Dermis blood vessel endothelial cell (primary cell): ENCODE results near the gene ANAPC1. TPM values are rescaled to one million over a fixed set of nuclear protein-coding genes. Genes with fewer than 3 reads are reported as not detected.
"Not testable (repeated sequence)": the region's sequence is repeated elsewhere in the genome, so short reads cannot be mapped to it uniquely, and the experiment has no call there.

Experiments
- DNase-seq: peaks from one replicate; pipeline ENCODE4 v3.0.0; 2010
- total RNA-seq: library from RNA; depleted of rRNA; stranded (reverse); fragments of >200 nt; gene quantifications from 2 replicates; pipeline ENCODE4 v1.2.3, GENCODE V29; 2014

ANAPC1 gene
- total RNA-seq, 1 donor from 2014 or later, result 83.0 TPM

DNA sequence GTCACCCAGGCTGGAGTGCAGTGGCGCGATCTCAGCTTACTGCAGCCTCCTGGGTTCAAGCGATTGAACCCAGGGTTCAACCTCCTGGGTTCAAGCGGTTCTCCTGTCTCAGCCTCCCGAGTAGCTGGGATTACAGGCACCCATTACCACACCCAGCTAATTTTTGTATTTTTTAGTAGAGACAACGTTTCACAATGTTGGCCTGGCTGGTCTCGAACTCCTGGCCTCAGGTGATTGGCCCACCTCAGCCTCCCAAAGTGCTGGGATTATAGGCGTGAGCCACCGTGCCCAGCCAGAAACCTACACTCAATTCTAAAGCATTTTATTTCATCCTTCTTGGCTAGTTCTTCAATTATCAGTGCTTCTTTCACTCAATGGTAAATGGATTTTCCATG is 21.5 kb upstream of the ANAPC1 start:
- DNase-seq, result not testable (repeated sequence)

DNA sequence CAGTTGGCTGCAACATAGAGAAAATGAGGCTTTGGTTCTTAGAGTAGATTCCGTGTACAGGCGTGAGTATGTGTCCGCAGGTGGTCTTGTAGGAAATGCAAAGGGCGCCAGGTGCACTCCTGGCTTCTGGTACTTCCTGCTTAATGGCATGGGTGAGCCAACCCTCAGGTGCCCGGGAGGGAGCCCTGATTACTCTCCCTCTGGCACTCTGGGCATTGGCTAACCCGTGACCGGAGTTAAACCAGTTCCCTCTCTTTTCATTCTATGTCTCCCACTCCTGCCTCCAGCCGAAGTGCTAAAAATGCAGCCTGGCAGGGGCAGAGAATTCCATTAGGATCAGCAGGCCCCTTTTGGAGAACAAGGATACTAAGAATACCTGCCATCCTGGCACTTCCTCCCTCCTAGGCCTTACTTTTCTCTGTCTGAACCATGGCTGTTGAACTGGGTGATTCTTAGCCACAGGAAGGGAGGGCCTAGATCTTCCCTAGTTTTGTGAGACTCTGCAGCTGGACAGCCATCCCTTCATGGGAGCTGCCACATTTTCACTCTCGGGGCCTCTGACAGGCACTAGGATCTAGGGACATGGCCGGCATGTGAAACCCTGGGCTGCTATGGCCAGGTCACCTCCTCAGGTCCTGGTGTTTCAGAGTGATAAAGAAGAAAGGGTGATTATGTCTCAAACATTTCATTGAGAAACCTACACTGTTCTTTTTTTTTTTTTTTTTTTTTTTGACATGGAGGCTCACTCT is 20.9 kb upstream of the ANAPC1 start:
- DNase-seq, result no peak

GRCh38 chr2:111903930-111904439 is 20.0 kb upstream of the ANAPC1 start:
- DNase-seq, result peak; percentile 35

- DNase-seq, result no peak
Observed at GRCh38 chr2:111903516-111903915, 19.5 kb upstream of the ANAPC1 start.

GRCh38 chr2:111900859-111901258 is 16.9 kb upstream of the ANAPC1 start:
- peak; percentile 77 for DNase-seq

GRCh38 chr2:111898703-111899514 is 14.9 kb upstream of the ANAPC1 start:
- DNase-seq, result peak; percentile 55

- peak; percentile 94 for DNase-seq
Observed at GRCh38 chr2:111897924-111898702, 14.1 kb upstream of the ANAPC1 start, which contains the start of gene MERTK. Gene MERTK (plus strand): TSS chr2:111898607. CDS start chr2:111898736, 129 bp downstream.

DNA sequence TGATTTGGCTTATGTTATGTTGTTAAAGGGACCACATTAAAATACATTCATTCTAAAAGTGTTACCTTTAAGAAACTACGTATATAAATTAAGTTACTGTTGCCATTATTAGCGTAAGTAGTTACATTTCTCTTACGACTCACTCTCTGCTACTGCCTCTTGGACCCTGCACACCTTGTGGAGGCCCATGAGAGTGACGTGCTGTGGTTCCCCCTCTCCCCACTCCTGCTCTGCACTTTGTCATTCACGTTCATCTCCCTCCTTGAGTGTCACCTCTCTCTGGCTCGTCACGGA is 13.6 kb upstream of the ANAPC1 start:
- DNase-seq, result no peak

GRCh38 chr2:111896576-111896975 is 12.6 kb upstream of the ANAPC1 start:
- no peak for DNase-seq

DNA sequence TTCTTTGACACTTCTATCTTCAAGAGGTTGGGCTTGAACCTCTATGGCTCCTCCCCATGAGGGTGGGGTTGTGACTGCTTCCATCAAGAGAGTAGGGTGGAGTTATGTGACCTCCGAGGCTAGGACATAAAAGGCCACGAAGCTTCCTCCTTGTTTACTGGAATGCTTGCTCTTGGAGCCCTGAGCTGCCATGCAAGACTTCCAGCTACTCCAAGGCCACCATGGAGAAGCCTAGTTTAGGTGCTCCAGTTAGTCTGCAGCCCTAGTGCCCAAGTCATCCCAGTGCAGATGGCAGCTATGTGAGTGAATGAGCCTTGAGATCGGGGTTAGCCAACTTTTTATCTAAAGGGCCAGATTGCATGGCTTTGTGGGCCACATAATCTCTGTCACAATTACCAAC is 12.0 kb upstream of the ANAPC1 start:
- DNase-seq, result no peak

GRCh38 chr2:111884592-111884964 is 585 bp upstream of the ANAPC1 start:
- no peak for DNase-seq

- not testable (repeated sequence) for DNase-seq
Observed at GRCh38 chr2:111872806-111873205, 11.2 kb downstream of the ANAPC1 start.

- not testable (repeated sequence) for DNase-seq
Observed at GRCh38 chr2:111865124-111865523, 18.9 kb downstream of the ANAPC1 start.

GRCh38 chr2:111860005-111860404 is 24.0 kb downstream of the ANAPC1 start:
- DNase-seq, result not testable (repeated sequence)

- DNase-seq, result peak; percentile 57
Observed at GRCh38 chr2:111852544-111852943, 31.4 kb downstream of the ANAPC1 start.

DNA sequence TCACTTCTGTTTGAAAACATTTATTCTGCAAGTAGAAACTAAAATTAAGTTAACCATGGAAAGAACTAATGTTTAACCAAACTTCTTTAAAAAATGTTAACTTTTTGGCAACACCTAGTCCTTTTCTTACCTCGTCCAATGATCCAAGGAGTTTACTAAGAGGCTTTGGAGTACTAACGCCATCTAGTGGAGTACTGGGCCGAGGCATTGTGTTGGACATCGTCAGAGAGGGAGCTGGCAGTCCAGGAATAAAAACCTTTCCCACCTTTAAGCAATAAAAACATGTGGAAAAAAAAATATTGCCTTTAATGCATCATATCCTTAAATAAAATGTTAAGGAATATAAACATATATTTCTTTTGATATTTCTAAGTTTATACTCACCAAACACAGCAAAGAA is 33.3 kb downstream of the ANAPC1 start:
- DNase-seq, result peak; percentile 68

- peak; percentile 38 for DNase-seq
Observed at GRCh38 chr2:111839625-111840282, 44.2 kb downstream of the ANAPC1 start.

DNA sequence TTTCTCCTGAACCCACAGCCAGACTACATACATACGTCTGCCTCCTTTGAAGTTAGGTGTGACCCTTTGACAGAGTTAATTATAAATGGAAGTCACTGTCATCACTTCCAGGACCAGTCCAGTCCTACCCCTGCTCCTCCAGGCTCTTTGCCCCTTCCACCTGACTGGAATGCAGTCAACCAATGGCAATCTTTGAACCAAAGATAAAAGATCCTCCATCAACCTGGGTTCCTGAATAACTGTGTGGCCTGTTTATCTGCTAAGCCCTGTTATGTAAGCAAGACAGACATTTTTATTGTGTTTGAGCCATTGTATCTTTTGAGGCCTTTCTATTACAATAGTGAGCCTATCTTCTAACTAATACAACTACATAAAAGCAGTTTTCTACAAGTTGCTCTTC is 45.0 kb downstream of the ANAPC1 start:
- not testable (repeated sequence) for DNase-seq

DNA sequence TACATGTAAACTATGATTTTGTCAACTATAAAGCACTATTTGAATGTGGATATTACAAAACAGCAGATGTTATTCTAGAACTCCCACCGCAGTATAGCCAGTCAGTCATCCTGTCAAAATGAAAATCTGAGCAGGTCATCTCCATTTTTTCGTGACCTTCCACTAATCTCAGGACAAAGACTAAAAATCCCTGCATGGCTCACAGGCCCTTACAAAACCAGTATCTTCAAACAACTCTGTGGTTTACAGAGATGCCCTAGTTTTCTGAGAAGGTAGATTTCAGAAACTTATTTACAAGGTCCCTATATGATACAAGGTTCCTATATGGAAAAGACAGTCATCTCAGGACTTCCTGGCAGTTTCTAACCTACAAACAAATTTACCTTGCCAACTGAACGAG is 49.8 kb downstream of the ANAPC1 start:
- not testable (repeated sequence) for DNase-seq

DNA sequence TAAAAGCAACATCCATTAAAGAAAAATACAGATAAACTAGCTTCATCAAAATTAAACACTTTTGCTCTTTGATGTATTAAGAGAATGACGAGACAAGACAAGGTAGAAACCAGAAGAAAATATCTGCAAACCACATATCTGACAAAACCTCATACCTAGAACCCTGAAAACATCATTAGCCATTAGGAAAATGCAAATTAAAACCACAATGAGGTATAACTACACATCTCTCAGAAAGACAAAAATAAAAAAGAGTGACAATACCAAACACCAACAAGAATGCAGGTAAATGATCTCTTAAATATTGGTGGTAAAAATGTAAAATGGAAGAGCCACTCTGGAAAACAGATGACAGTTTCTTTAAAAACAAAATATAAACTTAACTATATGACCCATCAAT is 53.5 kb downstream of the ANAPC1 start:
- DNase-seq, result not testable (repeated sequence)

- not testable (repeated sequence) for DNase-seq
Observed at GRCh38 chr2:111828217-111828766, 55.7 kb downstream of the ANAPC1 start.
